GM10266 (cell line): ENCODE results near the gene INTS1.

Source experiments
- DNase-seq: peaks from one replicate; pipeline ENCODE4 v3.0.0; 2012; ENCODE audit errors: extremely low spot score
- CTCF ChIP-seq: IDR thresholded peaks from 2 replicates; pipeline ENCODE4 v1.5.1; 2012; ENCODE audit warnings: mild to moderate bottlenecking, low read depth; ENCODE audit not compliant: control insufficient read depth, insufficient read depth; ENCODE audit errors: missing control alignments

Gene INTS1

GRCh38 chr7:1536743-1537534 lies 32.8 kb upstream of the INTS1 start:
- no peak for DNase-seq
- TF ChIP-seq CTCF = no peak

- no peak for DNase-seq
- no peak for TF ChIP-seq CTCF
Measured at GRCh38 chr7:1536455-1536742, 32.2 kb upstream of the INTS1 start.

GRCh38 chr7:1535701-1536454 lies 31.7 kb upstream of the INTS1 start:
- DNase-seq = no peak

GRCh38 chr7:1535100-1535458 lies 30.9 kb upstream of the INTS1 start:
- no peak for DNase-seq
- TF ChIP-seq CTCF = no peak

More at GRCh38 chr7:1535701-1536454, 31.7 kb upstream of the INTS1 start:
- TF ChIP-seq CTCF = no peak

GRCh38 chr7:1534330-1535099 lies 30.3 kb upstream of the INTS1 start:
- no peak for DNase-seq
- TF ChIP-seq CTCF = no peak

- no peak for TF ChIP-seq CTCF
- no peak for DNase-seq
Measured at GRCh38 chr7:1533547-1534329, 29.5 kb upstream of the INTS1 start.

- DNase-seq = no peak
- TF ChIP-seq CTCF = no peak
Measured at GRCh38 chr7:1533255-1533546, 29.0 kb upstream of the INTS1 start.
